GM13977 (cell line): ENCODE results near the gene TREX2.

Experiments
- DNase-seq: peaks from one replicate; pipeline ENCODE4 v3.0.0; 2012; ENCODE audit warnings: low spot score
- CTCF ChIP-seq: IDR thresholded peaks from 2 replicates; pipeline ENCODE4 v1.5.1; 2012; ENCODE audit warnings: mild to moderate bottlenecking, control low read depth; ENCODE audit not compliant: insufficient read depth; ENCODE audit errors: extremely low read depth, missing control alignments
- in situ Hi-C: fragments of 300-500 bp; cut with MboI; formaldehyde crosslinking; loops from one replicate; pipeline ENCODE4 v1.12.0; 2022; ENCODE audit warnings: low sequenced_read_pairs, low pct_unique_long_range_greater_than_20kb, mixed read lengths, inconsistent platforms; ENCODE audit not compliant: unreplicated experiment

Gene TREX2

GRCh38 chrX:153471663-153472280 lies 25.9 kb upstream of the TREX2 start:
- TF ChIP-seq CTCF, result no peak
- in situ Hi-C loops, result no loop called here
- DNase-seq, result no peak

- TF ChIP-seq CTCF, result peak; percentile 68
- in situ Hi-C loops, result no loop called here
These were observed 24.8 kb upstream of the TREX2 start, which contains the start of gene HAUS7 for GRCh38 chrX:153470411-153471363. HAUS7 (minus strand) TSS chrX:153470576; CDS start chrX:153470557, 19 bp downstream.

GRCh38 chrX:153469811-153470410 lies 24.1 kb upstream of the TREX2 start:
- no peak for TF ChIP-seq CTCF
- in situ Hi-C loops, result no loop called here
- DNase-seq, result no peak

More at GRCh38 chrX:153470411-153471363, 24.8 kb upstream of the TREX2 start, which contains the start of gene HAUS7:
- DNase-seq, result peak; percentile 96

- no peak for DNase-seq
- TF ChIP-seq CTCF, result no peak
- in situ Hi-C loops, result no loop called here
These were observed 22.2 kb upstream of the TREX2 start for GRCh38 chrX:153468008-153468580.

GRCh38 chrX:153465691-153466380 lies 20.0 kb upstream of the TREX2 start:
- in situ Hi-C loops, result no loop called here
- no peak for TF ChIP-seq CTCF

GRCh38 chrX:153464116-153464515 lies 18.3 kb upstream of the TREX2 start:
- TF ChIP-seq CTCF, result no peak

More at GRCh38 chrX:153465691-153466380, 20.0 kb upstream of the TREX2 start:
- DNase-seq, result no peak

More at GRCh38 chrX:153464116-153464515, 18.3 kb upstream of the TREX2 start:
- in situ Hi-C loops, result no loop called here
- DNase-seq, result no peak
